Activated T-helper 17 cell treated with anti-CD3 and anti-CD28 coated beads, Interleukin-2, amount 50 U/mL, for 72 hours (primary cell): ENCODE results near the gene CLIC1. TPM values are rescaled to one million over a fixed set of nuclear protein-coding genes. Genes with fewer than 3 reads are reported as not detected.

ENCODE experiments used
- ATAC-seq: fragments of 150-1000 bp; cut with Tn5 transposase; replicated peaks from 2 replicates; pipeline ENCODE4 v1.10.0; 2021; ENCODE audit warnings: mild to moderate bottlenecking, moderate library complexity
- H3K27ac Mint-ChIP-seq: one replicate; pipeline ENCODE4 v1.8.0; 2022; ENCODE audit warnings: mixed read lengths
- H3K27me3 Mint-ChIP-seq: one replicate; pipeline ENCODE4 v1.8.0; 2022; ENCODE audit warnings: mixed read lengths
- H3K36me3 Mint-ChIP-seq: one replicate; pipeline ENCODE4 v1.8.0; 2022; ENCODE audit warnings: low read depth, mild to moderate bottlenecking, mixed read lengths
- H3K4me1 Mint-ChIP-seq: one replicate; pipeline ENCODE4 v1.8.0; 2022; ENCODE audit warnings: mixed read lengths
- H3K4me3 Mint-ChIP-seq: one replicate; pipeline ENCODE4 v1.8.0; 2022; ENCODE audit warnings: mild to moderate bottlenecking, mixed read lengths
- H3K9me3 Mint-ChIP-seq: one replicate; pipeline ENCODE4 v1.8.0; 2022; ENCODE audit warnings: mixed read lengths
- total RNA-seq, 2 donors: library from RNA; stranded (reverse); gene quantifications; one replicate each; pipeline ENCODE4 v1.2.3, GENCODE V29; 2022

The CLIC1 gene
- total RNA-seq, 2 donors from 2014 or later: 406 to 482 TPM

DNA sequence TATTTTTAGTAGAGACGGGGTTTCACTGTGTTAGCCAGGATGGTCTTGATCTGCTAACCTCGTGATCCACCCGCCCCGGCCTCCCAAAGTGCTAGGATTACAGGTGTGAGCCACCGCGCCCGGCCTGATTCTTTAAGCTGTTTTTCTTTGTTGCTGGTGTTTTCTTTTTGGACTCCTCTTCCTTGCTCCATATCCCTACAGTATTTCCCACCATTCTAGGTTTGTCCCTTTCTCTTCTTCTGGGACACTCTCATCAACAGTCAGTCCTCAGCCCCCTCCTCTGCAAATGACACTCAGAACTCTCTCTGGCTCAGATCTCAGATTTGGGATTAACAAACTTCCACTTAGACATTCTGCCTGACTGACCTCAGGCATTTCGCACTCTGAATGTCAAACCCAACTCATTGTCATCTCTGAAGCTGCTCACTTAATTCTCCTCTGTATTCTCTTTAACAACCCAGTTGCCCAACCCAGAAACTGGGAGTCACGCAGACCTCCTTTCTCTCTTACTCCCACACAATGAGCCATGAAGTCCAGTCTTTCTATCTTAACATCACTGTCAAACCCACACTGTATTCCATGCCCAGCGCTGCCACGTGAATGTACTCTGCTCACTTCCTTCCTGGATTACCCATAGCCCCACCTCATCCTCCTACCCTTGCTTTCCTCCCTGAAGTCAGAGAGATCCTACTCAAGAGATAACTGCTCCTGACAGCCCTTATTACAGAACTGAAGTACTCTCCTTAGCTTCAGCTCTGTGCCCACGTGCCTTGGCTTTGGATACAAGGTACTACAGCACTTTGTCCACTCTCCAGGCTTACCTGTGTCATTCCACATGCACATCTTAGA is 10.6 kb downstream of the CLIC1 start:
- peaks cover 32% of the 10 kb centered on the region for H3K4me1 Mint-ChIP-seq
- H3K36me3 Mint-ChIP-seq: peaks cover 35% of the 10 kb centered on the region
- H3K27me3 Mint-ChIP-seq: no peaks in the 10 kb centered on the region
- H3K4me3 Mint-ChIP-seq: peak overlapping the region; percentile 0
- ATAC-seq: peak; percentile 30
- H3K9me3 Mint-ChIP-seq: no peaks in the 10 kb centered on the region
- H3K27ac Mint-ChIP-seq: peak overlapping the region; percentile 35

DNA sequence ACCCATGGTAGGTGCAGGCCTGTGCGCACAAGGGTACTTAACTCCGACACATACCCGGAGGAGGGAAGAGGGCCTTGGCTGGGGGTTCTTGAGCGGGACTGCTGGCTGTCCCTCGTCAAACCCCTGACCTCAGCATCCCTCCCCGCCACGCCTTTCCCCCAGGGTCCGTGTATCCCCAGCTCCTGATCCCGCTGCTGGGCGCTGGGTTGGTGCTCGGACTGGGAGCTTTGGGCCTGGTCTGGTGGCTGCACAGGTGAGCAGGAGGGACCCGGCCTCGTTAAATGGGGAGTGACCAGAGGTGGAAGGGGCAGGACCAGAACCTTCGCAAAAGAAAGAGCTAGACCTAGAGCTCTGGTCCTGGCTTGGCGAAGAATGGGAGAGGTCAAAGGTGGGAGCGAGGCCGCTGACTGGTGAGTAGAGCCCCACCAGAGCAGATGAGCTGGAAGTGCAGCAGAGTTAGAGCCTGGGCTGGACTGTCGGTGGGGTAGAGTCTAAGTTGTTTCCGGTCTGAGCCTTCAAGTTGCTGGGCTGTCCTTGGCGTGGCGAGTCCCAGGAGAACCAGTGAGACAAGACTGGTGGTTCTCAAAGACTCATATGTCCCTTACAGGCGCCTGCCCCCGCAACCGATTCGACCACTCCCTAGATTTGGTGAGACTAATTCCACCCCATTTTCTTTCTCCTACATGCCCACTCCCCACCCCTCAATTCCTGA is 12.2 kb downstream of the CLIC1 start:
- ATAC-seq: no peak
- Mint-ChIP-seq H3K27me3 (no peaks in the 10 kb centered on the region), H3K4me1 (peaks cover 22% of the 10 kb centered on the region), H3K36me3 (peaks cover 20% of the 10 kb centered on the region), H3K27ac (no peak overlapping the region), H3K9me3 (no peaks in the 10 kb centered on the region), H3K4me3 (no peak overlapping the region)

DNA sequence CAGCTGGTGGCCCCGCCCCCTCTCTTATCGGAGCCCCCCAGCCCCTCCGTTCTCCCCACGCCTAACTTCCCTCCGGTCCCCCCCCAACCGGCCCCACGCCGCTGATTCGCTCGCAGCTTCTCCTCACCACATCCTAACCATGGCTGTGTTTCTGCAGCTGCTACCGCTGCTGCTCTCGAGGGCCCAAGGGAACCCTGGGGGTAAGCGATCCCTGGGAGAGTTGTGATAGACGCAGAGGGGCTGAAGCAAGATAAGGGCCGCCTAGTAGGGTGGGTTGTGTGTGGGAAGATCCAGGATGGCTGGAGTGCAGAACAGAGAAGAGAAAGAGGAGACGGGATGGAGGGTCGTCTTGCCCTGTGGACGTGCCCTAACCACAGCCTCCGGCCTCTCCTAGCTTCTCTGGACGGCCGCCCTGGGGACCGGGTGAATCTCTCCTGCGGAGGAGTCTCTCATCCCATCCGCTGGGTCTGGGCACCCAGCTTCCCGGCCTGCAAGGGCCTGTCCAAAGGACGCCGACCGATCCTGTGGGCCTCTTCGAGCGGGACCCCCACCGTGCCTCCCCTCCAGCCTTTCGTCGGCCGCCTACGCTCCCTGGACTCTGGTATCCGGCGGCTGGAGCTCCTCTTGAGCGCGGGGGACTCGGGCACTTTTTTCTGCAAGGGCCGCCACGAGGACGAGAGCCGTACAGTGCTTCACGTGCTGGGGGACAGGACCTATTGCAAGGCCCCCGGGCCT is 12.9 kb downstream of the CLIC1 start, which contains the start of gene MPIG6B:
MPIG6B (plus strand) TSS at position 129 of the 735 bp plus-strand sequence; CDS start at position 140, 11 bp downstream.
- no peak within 1 kb of the TSS for H3K27ac Mint-ChIP-seq
- no peak for ATAC-seq
- H3K4me1 Mint-ChIP-seq: peaks cover 20% of the 10 kb centered on the region
- no peaks in the 10 kb centered on the region for H3K9me3 Mint-ChIP-seq
- H3K4me3 Mint-ChIP-seq: no peak within 1 kb of the TSS
- H3K36me3 Mint-ChIP-seq: peaks cover 12% of the 10 kb centered on the region
- no peaks in the 10 kb centered on the region for H3K27me3 Mint-ChIP-seq

DNA sequence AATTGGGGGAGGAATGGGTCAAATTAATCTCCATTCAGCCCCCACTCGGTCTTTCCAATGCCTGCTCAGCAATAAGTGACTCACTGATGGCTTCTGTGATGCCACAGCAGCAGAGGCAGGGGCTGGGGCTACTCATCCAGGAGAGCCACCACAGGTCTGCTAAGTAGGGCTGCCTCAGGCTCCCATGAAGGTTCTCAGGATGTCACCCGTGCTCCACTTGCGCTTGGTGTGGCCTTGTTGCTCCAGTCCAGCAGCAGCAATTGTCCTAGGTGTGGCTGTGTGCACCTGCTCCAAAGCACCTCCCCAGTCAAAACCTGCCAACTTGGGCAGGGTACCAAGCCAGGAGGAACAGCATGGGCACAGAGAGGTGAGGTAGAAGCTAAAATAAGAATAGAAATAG is 14.2 kb downstream of the CLIC1 start:
- Mint-ChIP-seq H3K9me3 (no peaks in the 10 kb centered on the region), H3K36me3 (peaks cover 5% of the 10 kb centered on the region), H3K4me3 (no peak overlapping the region), H3K27me3 (no peaks in the 10 kb centered on the region), H3K27ac (no peak overlapping the region), H3K4me1 (peaks cover 20% of the 10 kb centered on the region)
- ATAC-seq: no peak

DNA sequence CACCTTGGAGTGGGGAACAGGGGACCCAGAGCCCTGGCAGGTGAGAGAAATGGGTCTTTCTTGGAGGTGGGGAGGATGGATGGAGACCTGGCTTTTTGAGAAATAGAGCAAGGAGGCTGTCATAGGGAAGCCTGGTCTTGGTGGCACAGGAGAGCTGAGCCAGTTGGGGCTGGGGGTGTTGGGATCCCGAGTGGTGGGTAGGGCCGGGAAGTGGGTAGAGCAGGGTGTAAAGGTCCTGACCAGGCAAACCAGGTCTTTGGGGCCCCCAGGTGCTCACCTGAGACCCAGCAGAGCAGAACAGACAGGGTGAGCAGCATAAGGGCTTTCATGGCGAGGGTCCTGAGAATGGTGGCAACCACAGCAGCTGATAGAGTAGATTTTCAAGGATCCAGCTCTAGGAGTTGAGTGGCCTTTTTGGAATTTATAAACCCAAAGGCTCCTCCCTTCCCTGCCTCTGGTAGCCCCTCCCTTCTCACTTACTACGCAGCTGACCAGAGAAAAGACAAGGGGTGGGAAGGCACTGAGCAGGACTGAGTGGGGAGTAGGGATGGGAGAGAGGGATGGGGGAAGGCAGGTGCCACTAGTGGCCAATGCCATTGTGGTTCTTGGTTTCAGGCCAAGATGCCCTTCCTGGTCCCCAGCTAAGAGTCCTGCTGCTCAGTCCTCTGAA is 14.8 kb downstream of the CLIC1 start, which contains the start of gene LY6G6C:
LY6G6C (minus strand) TSS at position 396 of the 670 bp plus-strand sequence; CDS start at position 329, 67 bp downstream.
- peak within 1 kb of the TSS; percentile 71 for H3K27ac Mint-ChIP-seq

DNA sequence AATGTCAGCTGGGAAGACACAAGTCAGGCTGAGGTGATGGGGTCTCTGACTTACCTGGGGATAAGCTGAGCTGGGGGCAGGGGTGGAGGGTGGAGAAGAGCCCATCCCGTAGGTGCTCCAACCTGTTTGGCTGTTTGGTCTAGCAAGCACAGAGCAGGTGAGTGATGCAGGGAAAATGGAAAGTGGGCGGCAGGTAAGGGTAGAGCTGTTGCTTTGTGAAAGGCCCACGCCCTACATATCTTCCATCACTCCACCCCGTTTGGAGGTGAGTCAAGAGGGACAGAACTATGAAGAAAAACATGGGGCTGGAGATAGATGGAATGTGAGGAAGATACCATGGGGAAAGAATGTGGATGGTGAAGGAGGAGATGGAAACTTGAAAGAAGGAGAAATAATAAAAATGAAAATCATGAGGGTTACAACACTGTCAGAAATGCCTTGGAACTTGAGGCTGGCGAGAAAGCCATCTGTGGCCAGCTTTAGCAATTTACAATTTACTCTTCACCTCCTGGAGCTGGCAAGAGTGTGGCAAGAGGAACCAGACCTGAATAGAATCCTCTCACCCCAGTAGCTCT is 16.0 kb downstream of the CLIC1 start:
- Mint-ChIP-seq H3K4me3 (no peak overlapping the region), H3K36me3 (no peaks in the 10 kb centered on the region), H3K27ac (no peak overlapping the region), H3K4me1 (peaks cover 5% of the 10 kb centered on the region), H3K9me3 (no peaks in the 10 kb centered on the region), H3K27me3 (no peaks in the 10 kb centered on the region)
- no peak for ATAC-seq

More for the DNA sequence above, 14.8 kb downstream of the CLIC1 start, which contains the start of gene LY6G6C:
- Mint-ChIP-seq H3K4me1 (peaks cover 15% of the 10 kb centered on the region), H3K4me3 (no peak within 1 kb of the TSS), H3K36me3 (no peaks in the 10 kb centered on the region), H3K9me3 (no peaks in the 10 kb centered on the region), H3K27me3 (no peaks in the 10 kb centered on the region)
- ATAC-seq: no peak

DNA sequence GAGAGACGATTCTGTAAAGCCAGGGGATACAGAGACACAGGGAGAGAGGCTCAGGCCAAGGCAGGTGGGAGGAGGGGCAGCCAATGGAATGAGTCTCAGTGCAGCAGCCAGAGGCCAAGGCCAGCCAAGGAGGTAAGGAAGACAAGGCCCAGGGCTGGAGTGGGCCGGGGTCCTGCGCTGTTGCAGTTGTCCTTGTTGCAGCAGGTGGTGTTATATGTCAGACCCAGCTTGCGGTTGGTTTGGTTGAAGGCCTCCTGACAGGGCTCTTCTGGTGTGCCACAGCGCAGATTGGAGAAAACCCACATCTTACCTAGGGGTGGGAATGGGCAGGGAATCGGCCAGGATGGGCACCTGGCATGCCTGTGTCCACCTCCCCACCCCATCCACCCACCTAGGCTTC is 17.3 kb downstream of the CLIC1 start:
- H3K27me3 Mint-ChIP-seq: no peaks in the 10 kb centered on the region
- H3K27ac Mint-ChIP-seq: peak overlapping the region; percentile 50
- H3K9me3 Mint-ChIP-seq: no peaks in the 10 kb centered on the region
- H3K4me1 Mint-ChIP-seq: peaks cover 5% of the 10 kb centered on the region
- no peak overlapping the region for H3K4me3 Mint-ChIP-seq
- H3K36me3 Mint-ChIP-seq: no peaks in the 10 kb centered on the region
- no peak for ATAC-seq

DNA sequence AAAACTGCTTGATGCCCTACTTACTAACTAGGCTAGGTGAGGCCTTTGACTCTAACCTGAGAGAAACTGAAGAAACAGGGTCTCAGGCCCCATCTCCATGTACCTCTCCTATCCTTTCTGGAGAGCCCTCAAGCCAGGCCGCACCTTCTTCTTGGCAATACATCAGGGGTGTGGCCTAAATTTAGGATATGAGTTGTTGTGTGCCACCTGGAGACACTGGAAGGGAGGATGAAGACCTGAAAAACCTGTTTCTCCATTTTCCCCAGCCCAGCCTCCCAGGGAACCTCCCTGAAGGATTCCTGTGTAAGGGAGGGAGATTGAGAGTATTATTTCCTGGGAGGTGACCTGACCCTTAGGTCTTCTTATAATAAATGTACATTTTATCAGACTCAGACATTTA is 18.1 kb downstream of the CLIC1 start:
- no peaks in the 10 kb centered on the region for H3K9me3 Mint-ChIP-seq
- peaks cover 5% of the 10 kb centered on the region for H3K4me1 Mint-ChIP-seq
- ATAC-seq: no peak

DNA sequence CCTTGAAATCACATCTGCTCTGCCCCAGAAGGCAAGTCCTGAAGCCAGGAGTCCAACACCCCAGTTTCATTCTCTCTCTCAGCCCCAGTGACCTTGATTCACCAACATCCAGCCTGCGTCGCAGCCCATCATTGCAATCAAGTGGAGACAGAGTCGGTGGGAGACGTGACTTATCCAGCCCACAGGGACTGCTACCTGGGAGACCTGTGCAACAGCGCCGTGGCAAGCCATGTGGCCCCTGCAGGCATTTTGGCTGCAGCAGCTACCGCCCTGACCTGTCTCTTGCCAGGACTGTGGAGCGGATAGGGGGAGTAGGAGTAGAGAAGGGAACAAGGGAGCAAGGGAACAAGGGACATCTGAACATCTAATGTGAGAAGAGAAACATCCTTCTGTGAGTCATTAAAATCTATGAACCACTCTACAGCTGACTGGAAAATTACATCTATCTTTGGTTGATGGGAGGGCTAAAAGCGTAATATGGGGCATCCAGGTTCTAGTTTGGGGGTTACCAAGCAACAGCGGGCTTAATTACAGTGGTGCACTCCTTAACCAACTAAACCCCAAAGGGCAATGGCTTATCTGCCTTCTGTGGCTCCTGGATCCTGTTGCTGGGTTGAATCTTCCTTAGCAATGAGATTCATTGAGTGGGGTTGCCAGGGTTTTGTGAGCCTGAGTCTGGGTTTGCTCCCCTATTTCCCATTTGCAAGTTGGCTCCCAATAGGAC is 18.7 kb downstream of the CLIC1 start:
- Mint-ChIP-seq H3K36me3 (no peaks in the 10 kb centered on the region), H3K4me1 (peaks cover 5% of the 10 kb centered on the region), H3K27me3 (no peaks in the 10 kb centered on the region), H3K9me3 (no peaks in the 10 kb centered on the region), H3K4me3 (no peak overlapping the region), H3K27ac (no peak overlapping the region)
- no peak for ATAC-seq

More for the DNA sequence above, 18.1 kb downstream of the CLIC1 start:
- Mint-ChIP-seq H3K4me3 (no peak overlapping the region), H3K27ac (peak overlapping the region; percentile 50), H3K27me3 (no peaks in the 10 kb centered on the region), H3K36me3 (no peaks in the 10 kb centered on the region)

DNA sequence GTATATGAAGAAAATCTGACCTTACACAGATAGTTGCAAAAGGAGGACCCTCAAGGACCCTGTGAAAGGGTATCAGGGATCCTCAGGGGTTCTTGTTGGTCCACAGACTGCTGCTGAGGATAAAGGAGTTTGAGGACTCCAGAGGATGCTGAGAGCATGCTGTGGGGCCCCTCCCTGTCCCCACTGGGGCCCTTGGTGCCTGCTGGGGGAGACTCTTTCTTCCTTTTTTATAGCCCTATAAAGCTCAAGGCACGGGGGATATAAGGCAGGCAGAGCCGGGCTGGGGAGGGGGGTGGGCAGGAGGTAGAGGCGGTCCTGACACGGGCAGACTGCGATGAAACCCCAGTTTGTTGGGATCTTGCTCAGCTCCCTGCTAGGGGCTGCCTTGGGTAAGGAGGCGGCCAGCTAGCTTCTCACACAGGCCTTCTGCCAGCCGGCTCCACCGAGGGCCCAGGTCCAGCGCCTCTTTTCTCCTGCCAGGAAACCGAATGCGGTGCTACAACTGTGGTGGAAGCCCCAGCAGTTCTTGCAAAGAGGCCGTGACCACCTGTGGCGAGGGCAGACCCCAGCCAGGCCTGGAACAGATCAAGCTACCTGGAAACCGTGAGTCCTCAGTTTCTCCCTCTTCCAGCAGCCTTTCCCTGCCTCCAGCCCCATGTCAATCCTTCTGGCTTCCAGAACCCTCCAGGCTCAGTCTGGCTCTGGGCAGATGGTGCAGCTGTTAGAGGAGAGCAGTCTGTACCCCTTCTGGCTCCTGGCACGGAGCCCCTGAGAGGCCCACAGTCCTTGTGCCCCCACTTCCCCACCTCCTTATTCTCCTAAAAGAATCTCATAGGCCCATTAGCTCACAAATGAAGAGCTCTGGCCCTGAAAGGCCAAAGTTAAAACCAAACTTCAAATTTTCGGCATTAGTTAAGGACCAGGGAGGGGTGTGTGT is 21.0 kb downstream of the CLIC1 start, which contains the start of gene LY6G6D:
LY6G6D (plus strand) TSS at position 327 of the 937 bp plus-strand sequence; CDS start at position 335, 8 bp downstream.
- Mint-ChIP-seq H3K4me1 (peaks cover 5% of the 10 kb centered on the region), H3K4me3 (no peak within 1 kb of the TSS), H3K27ac (no peak within 1 kb of the TSS), H3K27me3 (no peaks in the 10 kb centered on the region), H3K36me3 (no peaks in the 10 kb centered on the region), H3K9me3 (no peaks in the 10 kb centered on the region)
- ATAC-seq: no peak

DNA sequence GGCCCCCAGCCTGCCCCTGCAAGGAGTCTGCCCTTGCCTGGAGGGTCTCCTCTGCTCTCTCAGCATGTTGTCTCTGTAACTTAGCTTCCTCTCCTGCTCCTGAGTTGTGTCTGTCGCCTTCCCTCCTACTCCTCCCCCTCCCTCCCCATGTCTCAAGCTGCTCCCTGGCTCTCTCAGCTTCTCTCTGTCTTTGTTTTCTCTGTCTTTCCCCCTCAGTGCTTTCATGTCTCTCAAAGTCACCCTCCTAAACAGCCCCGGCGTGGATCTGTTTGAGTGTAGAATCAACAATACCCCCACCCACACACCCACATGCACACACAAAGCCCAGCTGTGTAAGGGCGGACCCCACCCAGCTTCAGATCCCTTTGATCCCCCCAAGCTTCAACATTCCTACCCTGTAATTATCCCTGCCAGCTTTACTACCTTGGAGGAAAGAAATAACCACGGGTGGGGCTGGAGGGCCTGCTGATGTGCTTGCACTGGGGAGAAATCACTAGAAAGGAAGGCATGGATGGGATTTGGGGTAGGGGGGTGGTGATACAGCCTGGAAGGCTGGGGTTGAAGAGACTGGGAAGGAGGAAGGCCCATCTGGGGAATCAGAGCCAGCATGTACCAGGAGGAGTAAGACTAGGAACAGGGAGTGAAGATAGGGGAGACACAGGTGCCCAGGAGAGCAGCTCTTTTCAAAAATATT is 22.2 kb downstream of the CLIC1 start:
- Mint-ChIP-seq H3K4me3 (no peak overlapping the region), H3K27ac (no peak overlapping the region), H3K27me3 (no peaks in the 10 kb centered on the region), H3K36me3 (no peaks in the 10 kb centered on the region), H3K4me1 (peaks cover 5% of the 10 kb centered on the region), H3K9me3 (no peaks in the 10 kb centered on the region)
- ATAC-seq: no peak

DNA sequence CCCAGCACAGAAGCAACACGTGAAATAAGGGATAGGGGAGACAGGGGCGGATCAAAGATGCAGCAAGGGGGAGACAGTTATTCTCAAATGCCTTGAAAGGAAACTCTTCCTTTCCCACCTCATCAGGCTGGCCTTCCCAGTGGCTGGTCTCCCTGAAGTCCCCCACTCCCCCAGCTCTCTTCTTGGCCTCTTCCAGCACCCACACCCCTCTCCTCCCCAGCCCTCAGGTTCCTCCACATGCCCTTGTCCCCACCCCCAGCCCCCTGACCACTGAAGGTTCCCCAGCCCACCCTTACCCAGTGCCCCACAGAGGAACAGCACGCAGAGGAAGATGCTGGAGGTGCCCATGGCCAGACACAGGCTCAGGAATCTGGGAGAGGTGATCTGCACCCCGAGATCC is 22.9 kb downstream of the CLIC1 start:
- no peaks in the 10 kb centered on the region for H3K9me3 Mint-ChIP-seq
- peaks cover 5% of the 10 kb centered on the region for H3K4me1 Mint-ChIP-seq
- no peak for ATAC-seq
- no peaks in the 10 kb centered on the region for H3K27me3 Mint-ChIP-seq
- H3K27ac Mint-ChIP-seq: no peak overlapping the region
- H3K4me3 Mint-ChIP-seq: no peak overlapping the region
- H3K36me3 Mint-ChIP-seq: no peaks in the 10 kb centered on the region
